H1 (cell line): ENCODE data around the gene FAM151A. TPM values are rescaled to one million over a fixed set of nuclear protein-coding genes. Genes with fewer than 3 reads are reported as not detected.

ENCODE experiments used
- CTCF ChIA-PET: fragments of 300-600 bp; sonication (Branson Sonifier 250); formaldehyde crosslinking; loops from one replicate; lab custom pipeline; 2021; ENCODE audit not compliant: partially characterized antibody; lab: Charles Lee
- POLR2A ChIA-PET: fragments of 300-600 bp; sonication (Branson Sonifier 250); formaldehyde crosslinking; loops from one replicate; lab custom pipeline; 2021; ENCODE audit warnings: inconsistent platforms; ENCODE audit not compliant: partially characterized antibody; lab: Charles Lee
- DNase-seq, 2 experiments: peaks; one replicate each; pipeline versions ENCODE4 v3.0.0 to v3.0.0-alpha.2; 2010 to 2022; ENCODE audit warnings: low spot score in 2 of 2, low read depth in 1 of 2, mixed read lengths in 1 of 2
- FAIRE-seq: peaks from 2 replicates; lab custom pipeline; 2011; peaks lifted over from hg19 to GRCh38; lab: Jason Lieb, UNC
- H2AFZ ChIP-seq: 2 replicates; pipeline ENCODE4 v1.8.1; 2012; ENCODE audit warnings: low read length, inconsistent platforms
- H2AK5ac ChIP-seq: 2 replicates; pipeline ENCODE4 v1.6.1; 2013; ENCODE audit warnings: low read depth, low read length
- H2BK120ac ChIP-seq: replicated peaks from 2 replicates; pipeline ENCODE3; 2013; ENCODE audit warnings: low read depth, low read length, inconsistent platforms
- H2BK12ac ChIP-seq: 2 replicates; pipeline ENCODE4 v1.6.1; 2013; ENCODE audit warnings: low read depth, low read length
- H2BK15ac ChIP-seq: 2 replicates; pipeline ENCODE4 v1.6.1; 2013; ENCODE audit warnings: low read length
- H2BK20ac ChIP-seq: 2 replicates; pipeline ENCODE4 v1.6.1; 2013; ENCODE audit warnings: low read length
- H2BK5ac ChIP-seq: 2 replicates; pipeline ENCODE4 v1.6.1; 2013; ENCODE audit warnings: low read depth, low read length
- H3K14ac ChIP-seq: 2 replicates; pipeline ENCODE4 v1.6.1; 2013; ENCODE audit warnings: inconsistent platforms; ENCODE audit not compliant: insufficient read length
- H3K18ac ChIP-seq: 2 replicates; pipeline ENCODE4 v1.6.1; 2013; ENCODE audit warnings: low read length; ENCODE audit errors: extremely low read depth
- H3K23ac ChIP-seq: 2 replicates; pipeline ENCODE4 v1.6.1; 2013; ENCODE audit warnings: inconsistent platforms; ENCODE audit not compliant: insufficient read length
- H3K23me2 ChIP-seq: 2 replicates; pipeline ENCODE4 v1.6.1; 2013; ENCODE audit warnings: low read depth, low read length
- H3K27ac ChIP-seq: 2 replicates; pipeline ENCODE4 v1.6.1; 2011; ENCODE audit warnings: low read depth, low read length, inconsistent platforms
- H3K27me3 ChIP-seq, 4 experiments: replicated peaks in 1 of 4; 1 replicate in 1 of 4; 2 replicates in 3 of 4; pipeline versions ENCODE4 v1.6.1 to v1.8.1; 2011 to 2013; ENCODE audit warnings: low read length in 3 of 4, mild to moderate bottlenecking in 3 of 4, inconsistent platforms in 2 of 4, mixed read lengths in 2 of 4, moderate library complexity in 1 of 4; ENCODE audit not compliant: control insufficient read depth in 3 of 4, insufficient read depth in 3 of 4; ENCODE audit errors: extremely low read depth in 1 of 4
- H3K36me3 ChIP-seq, 4 experiments: 2 replicates each; pipeline versions ENCODE4 v1.6.1 to v1.8.1; 2011 to 2013; ENCODE audit warnings: mild to moderate bottlenecking in 4 of 4, low read length in 3 of 4, moderate library complexity in 2 of 4, control low read depth in 1 of 4, inconsistent platforms in 1 of 4; ENCODE audit not compliant: insufficient read depth in 4 of 4, control insufficient read depth in 2 of 4
- H3K4ac ChIP-seq: replicated peaks from 2 replicates; pipeline ENCODE3; 2013; ENCODE audit warnings: low read length, low read depth, mixed read lengths, inconsistent platforms; ENCODE audit not compliant: insufficient read length
- H3K4me1 ChIP-seq, 4 experiments: replicated peaks in 1 of 4; 1 replicate in 1 of 4; 2 replicates in 3 of 4; pipeline versions ENCODE4 v1.6.1 to v1.8.1; 2011 to 2013; ENCODE audit warnings: low read length in 3 of 4, inconsistent platforms in 2 of 4, mixed read lengths in 1 of 4; ENCODE audit not compliant: insufficient read depth in 4 of 4, control insufficient read depth in 3 of 4
- H3K4me2 ChIP-seq, 2 experiments: 2 replicates each; pipeline versions ENCODE4 v1.6.1 to v1.8.1; 2011 to 2013; ENCODE audit warnings: low read depth in 2 of 2, low read length in 2 of 2, control low read depth in 1 of 2, inconsistent platforms in 1 of 2, mild to moderate bottlenecking in 1 of 2; ENCODE audit not compliant: insufficient read depth in 1 of 2
- H3K4me3 ChIP-seq, 4 experiments: fragments of 200-600, 300-600 bp in 1 of 4; sonication (generic), shearing (Covaris generic), sonication (Bioruptor Twin) in 1 of 4; 2 replicates each; pipeline versions ENCODE4 v1.5.1 to v1.8.1; 2011 to 2016; ENCODE audit warnings: low read length in 4 of 4, low read depth in 3 of 4, control low read depth in 2 of 4, inconsistent platforms in 2 of 4, mild to moderate bottlenecking in 2 of 4, mixed read lengths in 1 of 4, moderate library complexity in 1 of 4; ENCODE audit not compliant: insufficient read depth in 2 of 4; ENCODE audit errors: extremely low read depth in 1 of 4
- H3K56ac ChIP-seq: replicated peaks from 2 replicates; pipeline ENCODE3; 2013; ENCODE audit warnings: low read depth, mild to moderate bottlenecking, mixed read lengths, low read length, inconsistent platforms; ENCODE audit not compliant: insufficient read length
- H3K79me1 ChIP-seq: 2 replicates; pipeline ENCODE4 v1.6.1; 2013; ENCODE audit warnings: low read depth, low read length, control low read depth
- H3K79me2 ChIP-seq, 2 experiments: 2 replicates each; pipeline versions ENCODE4 v1.6.1 to v1.8.1; 2012 to 2013; ENCODE audit warnings: low read length in 2 of 2, mild to moderate bottlenecking in 2 of 2, inconsistent platforms in 1 of 2; ENCODE audit not compliant: insufficient read depth in 2 of 2, control insufficient read depth in 1 of 2
- H3K9ac ChIP-seq, 4 experiments: replicated peaks in 1 of 4; 1 replicate in 1 of 4; 2 replicates in 3 of 4; pipeline versions ENCODE4 v1.6.1 to v1.8.1; 2011 to 2013; ENCODE audit warnings: low read depth in 3 of 4, low read length in 3 of 4, control low read depth in 2 of 4, mild to moderate bottlenecking in 2 of 4, moderate library complexity in 2 of 4, inconsistent platforms in 1 of 4; ENCODE audit errors: extremely low read depth in 1 of 4
- H3K9me3 ChIP-seq, 2 experiments: 2 replicates each; pipeline versions ENCODE4 v1.6.1 to v1.8.1; 2012 to 2013; ENCODE audit warnings: mild to moderate bottlenecking in 2 of 2, moderate library complexity in 2 of 2, control low read depth in 1 of 2, inconsistent platforms in 1 of 2, low read depth in 1 of 2, low read length in 1 of 2, mixed read lengths in 1 of 2; ENCODE audit not compliant: insufficient read depth in 2 of 2
- H4K20me1 ChIP-seq, 2 experiments: replicated peaks in 1 of 2; 2 replicates each; pipeline versions ENCODE3 to v1.8.1; 2011 to 2013; ENCODE audit warnings: inconsistent platforms in 2 of 2, low read length in 2 of 2, mild to moderate bottlenecking in 1 of 2; ENCODE audit not compliant: insufficient read depth in 2 of 2, control insufficient read depth in 1 of 2
- H4K5ac ChIP-seq: 2 replicates; pipeline ENCODE4 v1.6.1; 2013; ENCODE audit warnings: low read length, low read depth, mixed read lengths, inconsistent platforms; ENCODE audit not compliant: insufficient read length
- H4K8ac ChIP-seq: 2 replicates; pipeline ENCODE4 v1.8.0; 2013; ENCODE audit warnings: mild to moderate bottlenecking, moderate library complexity, low read length, inconsistent platforms; ENCODE audit not compliant: insufficient read depth; ENCODE audit errors: extremely low read depth
- H4K91ac ChIP-seq: replicated peaks from 2 replicates; pipeline ENCODE3; 2013; ENCODE audit warnings: low read length, mixed read lengths, inconsistent platforms; ENCODE audit not compliant: insufficient read length
- CBX8 ChIP-seq: fragments of 300-800, 300-1000 bp; sonication (generic); IDR thresholded peaks from 2 replicates; pipeline ENCODE4 v1.7.1; 2016; ENCODE audit warnings: low read depth, low read length, borderline replicate concordance
- CHD2 ChIP-seq: IDR thresholded peaks from 2 replicates; pipeline ENCODE4 v1.6.1; 2012; ENCODE audit warnings: low read length, improper control_type of control experiment
- HDAC6 ChIP-seq: IDR thresholded peaks from one replicate; pipeline ENCODE4 v1.7.1; 2012; ENCODE audit warnings: low read depth, mild to moderate bottlenecking, inconsistent platforms, low read length, moderate library complexity
- JUND ChIP-seq: IDR thresholded peaks from 2 replicates; pipeline ENCODE4 v1.6.1; 2011; ENCODE audit warnings: mild to moderate bottlenecking, improper control_type of control experiment, low read length
- KDM1A ChIP-seq: fragments of 200-600, 300-600 bp; sonication (generic); IDR thresholded peaks from 2 replicates; pipeline ENCODE4 v1.7.1; 2016; ENCODE audit warnings: mild to moderate bottlenecking, low read length, borderline replicate concordance
- MAFK ChIP-seq: IDR thresholded peaks from 2 replicates; pipeline ENCODE4 v1.6.1; 2012; ENCODE audit warnings: low read depth, mild to moderate bottlenecking, improper control_type of control experiment, low read length
- RAD21 ChIP-seq, 2 experiments: IDR thresholded peaks in 1 of 2; conservative IDR thresholded peaks in 1 of 2; 2 replicates each; pipeline ENCODE4 v1.6.1; 2011; ENCODE audit warnings: low read depth in 2 of 2, low read length in 2 of 2, improper control_type of control experiment in 1 of 2, inconsistent platforms in 1 of 2, mild to moderate bottlenecking in 1 of 2, moderate library complexity in 1 of 2
- SP4 ChIP-seq: IDR thresholded peaks from 2 replicates; pipeline ENCODE4 v1.6.1; 2012; ENCODE audit warnings: low read length, inconsistent platforms
- TBP ChIP-seq: IDR thresholded peaks from 2 replicates; pipeline ENCODE4 v1.6.1; 2011; ENCODE audit warnings: low read depth, low read length, improper control_type of control experiment
- WGBS, 2 experiments: shearing (Covaris generic) in 1 of 2; methylation state at CpG; one replicate each; pipeline versions ENCODE4 v1.1.6 to v1.1.7; 2013 to 2015; ENCODE audit warnings: low lambda C conversion rate in 2 of 2, mixed read lengths in 2 of 2, inconsistent platforms in 1 of 2, low coverage in 1 of 2, missing lambda C conversion rate in 1 of 2; ENCODE audit not compliant: insufficient replicate concordance in 2 of 2, insufficient coverage in 1 of 2, insufficient read length in 1 of 2; ENCODE audit errors: extremely low coverage in 1 of 2, missing lambda C conversion rate in 1 of 2; 5-methylcytosine and 5-hydroxymethylcytosine counted together
- polyA plus RNA-seq, 7 experiments: library from polyadenylated mRNA; depleted of rRNA in 3 of 7; stranded (reverse) in 5 of 7; unstranded in 2 of 7; fragments of >200 nt in 5 of 7; fragments of 200-250 nt in 2 of 7; gene quantifications; 1 replicate in 5 of 7; 2 replicates in 1 of 7; 4 replicates in 1 of 7; pipeline versions ENCODE4 v1.2.1 to v1.2.3, GENCODE V29; 2011 to 2013; ENCODE audit warnings: missing spikeins in 2 of 7, mixed read lengths in 2 of 7
- total RNA-seq: library from RNA; stranded (reverse); fragmentation: NEBNext Ultra II Directional; extraction: Animal tissue kit (Norgen Biotek cat#: 25700); gene quantifications from 2 replicates; pipeline ENCODE4 v1.2.1, GENCODE V29; 2021
- TF ChIP-seq, protein P1 (sequence below): IDR thresholded peaks from 2 replicates; pipeline ENCODE4 v1.6.1; 2012; ENCODE audit warnings: low read length, inconsistent platforms

FAM151A gene
- total and polyA plus RNA-seq, 2 of the 8 experiments (the other 6 are each of a cell fraction or from before 2014, with no cell fraction given): not detected

GRCh38 chr1:54601730-54602129 lies 21.6 kb downstream of the FAM151A start:
- Histone ChIP-seq H4K20me1 (peaks cover 0 to 5% of the 10 kb centered on the region in 2 experiments), H3K23ac (no peak overlapping the region), H3K9ac (no peak overlapping the region), H3K9me3 (no peaks in the 10 kb centered on the region), H2BK15ac (no peak overlapping the region), H3K27ac (no peak overlapping the region), H4K91ac (no peak overlapping the region), H2AK5ac (no peak overlapping the region), H2BK20ac (no peak overlapping the region), H3K79me1 (no peaks in the 10 kb centered on the region), H3K18ac (no peak overlapping the region), H3K56ac (no peak overlapping the region), H2BK12ac (no peak overlapping the region), H4K5ac (no peak overlapping the region), H4K8ac (no peak overlapping the region), H2AFZ (no peak overlapping the region), H3K4me3 (no peak overlapping the region), H3K4me1 (no peaks in the 10 kb centered on the region; a peak in 1 of 7 replicates), H3K23me2 (no peaks in the 10 kb centered on the region), H3K14ac (no peak overlapping the region), H3K4me2 (no peak overlapping the region), H3K27me3 (no peaks in the 10 kb centered on the region), H2BK5ac (0 out of 2 replicates have a peak overlapping the region, but pooled peaks have one; percentile 24), H3K4ac (no peak overlapping the region), H3K36me3 (no peaks in the 10 kb centered on the region), H2BK120ac (no peak overlapping the region), H3K79me2 (no peaks in the 10 kb centered on the region)
- DNase-seq (no peak), FAIRE-seq (no peak)
- WGBS, 2 experiments: 91% methylated on average over 10 of the region's 10 CpGs; no CpG with 5 or more reads in 1 of the 2 experiments
- ChIA-PET CTCF (no interaction called here), POLR2A (interaction anchor here (1.1 kb wide), 1 partner anchor 11 kb away, joined by 3 read pairs; no protein-coding TSS in a partner anchor)
- TF ChIP-seq CBX8: no peak
- no peak for TF ChIP-seq HDAC6
- no peak for TF ChIP-seq KDM1A
- no peak for TF ChIP-seq JUND
- no peak for TF ChIP-seq CHD2
- TF ChIP-seq MAFK: no peak
- no peak for TF ChIP-seq TBP
- TF ChIP-seq, protein P1, sequence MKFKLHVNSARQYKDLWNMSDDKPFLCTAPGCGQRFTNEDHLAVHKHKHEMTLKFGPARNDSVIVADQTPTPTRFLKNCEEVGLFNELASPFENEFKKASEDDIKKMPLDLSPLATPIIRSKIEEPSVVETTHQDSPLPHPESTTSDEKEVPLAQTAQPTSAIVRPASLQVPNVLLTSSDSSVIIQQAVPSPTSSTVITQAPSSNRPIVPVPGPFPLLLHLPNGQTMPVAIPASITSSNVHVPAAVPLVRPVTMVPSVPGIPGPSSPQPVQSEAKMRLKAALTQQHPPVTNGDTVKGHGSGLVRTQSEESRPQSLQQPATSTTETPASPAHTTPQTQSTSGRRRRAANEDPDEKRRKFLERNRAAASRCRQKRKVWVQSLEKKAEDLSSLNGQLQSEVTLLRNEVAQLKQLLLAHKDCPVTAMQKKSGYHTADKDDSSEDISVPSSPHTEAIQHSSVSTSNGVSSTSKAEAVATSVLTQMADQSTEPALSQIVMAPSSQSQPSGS: no peak
- TF ChIP-seq RAD21 (IDR thresholded peaks at IDR 0.05 in 1 of 2, conservative IDR thresholded peaks at IDR 0.05 in 1 of 2; ENCODE audit: low read depth in 2 of 2, low read length in 2 of 2): no peak
- no peak for TF ChIP-seq SP4
